LNCAP (cell line): ENCODE measurements around the gene PHF2.

Experiments used
- TF ChIP-seq, protein P1 (sequence below): fragments of 450-650 bp; IDR thresholded peaks from 2 replicates; pipeline ENCODE4 v1.5.1; 2017; ENCODE audit warnings: mild to moderate bottlenecking

PHF2 gene

DNA sequence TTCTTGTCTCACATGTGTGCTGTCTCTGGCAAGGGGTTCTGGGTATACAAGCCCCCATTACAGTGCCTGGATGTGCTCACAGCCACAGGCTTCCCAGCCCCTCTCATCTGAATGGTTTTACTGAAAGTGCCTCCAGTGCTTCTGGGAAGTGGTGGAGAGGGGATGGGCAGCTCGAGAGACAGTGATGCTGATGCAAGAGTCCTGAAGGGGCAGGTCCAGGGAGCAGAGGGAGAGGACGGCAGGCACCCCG, 93.5 kb downstream of the PHF2 start:
- TF ChIP-seq, protein P1, sequence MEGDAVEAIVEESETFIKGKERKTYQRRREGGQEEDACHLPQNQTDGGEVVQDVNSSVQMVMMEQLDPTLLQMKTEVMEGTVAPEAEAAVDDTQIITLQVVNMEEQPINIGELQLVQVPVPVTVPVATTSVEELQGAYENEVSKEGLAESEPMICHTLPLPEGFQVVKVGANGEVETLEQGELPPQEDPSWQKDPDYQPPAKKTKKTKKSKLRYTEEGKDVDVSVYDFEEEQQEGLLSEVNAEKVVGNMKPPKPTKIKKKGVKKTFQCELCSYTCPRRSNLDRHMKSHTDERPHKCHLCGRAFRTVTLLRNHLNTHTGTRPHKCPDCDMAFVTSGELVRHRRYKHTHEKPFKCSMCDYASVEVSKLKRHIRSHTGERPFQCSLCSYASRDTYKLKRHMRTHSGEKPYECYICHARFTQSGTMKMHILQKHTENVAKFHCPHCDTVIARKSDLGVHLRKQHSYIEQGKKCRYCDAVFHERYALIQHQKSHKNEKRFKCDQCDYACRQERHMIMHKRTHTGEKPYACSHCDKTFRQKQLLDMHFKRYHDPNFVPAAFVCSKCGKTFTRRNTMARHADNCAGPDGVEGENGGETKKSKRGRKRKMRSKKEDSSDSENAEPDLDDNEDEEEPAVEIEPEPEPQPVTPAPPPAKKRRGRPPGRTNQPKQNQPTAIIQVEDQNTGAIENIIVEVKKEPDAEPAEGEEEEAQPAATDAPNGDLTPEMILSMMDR, result no peak

DNA sequence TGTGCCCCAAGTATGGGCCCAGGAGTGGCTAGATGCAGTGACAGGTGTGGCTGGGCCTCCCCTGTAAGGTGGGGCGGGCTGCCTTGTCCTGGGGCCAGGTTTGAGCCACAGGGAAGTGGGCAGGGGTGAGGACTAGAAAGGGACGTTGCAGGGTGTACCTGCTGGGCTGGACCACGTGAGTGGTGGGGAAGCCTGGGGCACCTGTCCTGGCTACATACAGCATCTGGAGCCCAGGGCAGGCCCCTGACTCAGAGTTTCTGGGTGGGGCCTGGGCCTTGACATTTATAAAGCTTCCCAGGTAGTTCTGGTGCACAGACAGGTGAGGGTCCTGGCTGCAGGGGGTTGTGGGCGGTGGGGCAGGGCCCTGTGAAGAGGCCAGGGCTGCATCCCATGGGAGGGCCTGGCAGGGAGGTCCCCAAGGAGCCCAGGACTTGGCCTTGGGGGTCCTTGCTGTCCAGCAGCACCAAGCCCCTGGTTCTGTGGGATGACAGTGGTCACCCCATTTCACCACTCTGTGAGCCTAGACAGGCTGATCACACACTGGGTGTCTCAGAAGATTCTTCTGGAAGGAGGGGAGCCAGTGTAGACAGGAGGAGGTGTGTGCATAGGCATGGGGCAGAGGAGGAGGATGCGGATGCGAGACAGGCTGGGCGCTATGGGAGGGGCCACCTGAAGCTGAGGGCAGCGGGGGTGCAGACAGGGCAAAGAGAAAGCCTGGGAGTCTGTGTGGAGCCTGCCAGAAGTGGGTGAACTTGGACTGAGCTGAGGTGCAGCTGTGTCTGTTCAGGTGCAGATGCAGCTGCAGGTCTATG, 94.0 kb downstream of the PHF2 start:
- TF ChIP-seq, protein P1, result no peak

DNA sequence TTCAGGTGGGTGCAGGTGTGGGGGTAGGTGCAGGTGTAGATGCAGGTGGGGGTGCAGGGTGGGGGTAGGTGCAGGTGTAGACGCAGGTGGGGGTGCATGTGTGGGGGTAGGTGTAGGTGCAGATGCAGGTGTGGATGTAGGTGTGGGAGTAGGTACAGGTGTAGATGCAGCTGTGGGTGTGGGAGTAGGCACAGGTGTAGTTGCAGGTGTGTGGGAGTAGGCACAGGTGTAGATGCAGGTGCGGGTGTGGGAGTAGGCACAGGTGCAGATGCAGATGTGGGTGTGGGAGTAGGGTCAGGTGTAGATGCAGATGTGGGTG, 94.6 kb downstream of the PHF2 start:
- TF ChIP-seq, protein P1, result no peak

DNA sequence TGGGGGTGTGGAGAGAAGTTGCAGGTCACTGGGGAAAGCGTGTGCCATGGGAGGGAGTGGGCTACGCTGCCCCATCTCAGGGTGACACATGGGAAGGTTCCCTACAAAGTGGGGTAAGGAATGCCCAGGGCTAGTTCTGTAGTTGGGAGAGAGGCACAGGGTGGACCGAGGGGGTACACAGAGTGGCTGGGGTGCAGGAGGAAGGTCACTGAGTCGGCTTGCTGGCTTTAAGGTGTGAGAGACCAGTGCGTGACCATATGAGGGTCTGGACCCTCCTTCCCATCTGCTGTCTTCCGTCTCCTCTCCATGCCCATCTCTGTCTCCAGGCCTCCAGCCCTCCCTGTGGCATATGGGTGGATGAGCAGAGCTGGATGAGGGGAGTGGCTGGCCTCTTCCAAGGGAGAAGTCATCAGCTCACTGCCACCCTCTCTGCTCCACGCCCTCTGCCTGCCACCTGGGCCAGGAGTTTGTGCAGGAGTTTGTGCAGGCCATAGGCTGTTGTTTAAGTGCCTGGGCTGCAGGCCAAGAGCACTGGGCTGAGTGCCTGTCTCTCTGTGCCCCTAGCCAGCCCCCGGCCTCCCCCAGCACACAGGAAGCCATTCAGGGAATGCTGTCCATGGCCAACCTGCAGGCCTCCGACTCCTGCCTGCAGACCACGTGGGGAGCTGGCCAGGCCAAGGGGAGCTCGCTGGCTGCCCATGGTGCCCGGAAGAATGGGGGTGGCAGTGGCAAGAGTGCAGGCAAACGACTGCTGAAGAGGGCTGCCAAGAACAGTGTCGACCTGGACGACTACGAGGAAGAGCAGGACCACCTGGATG, 96.8 kb downstream of the PHF2 start:
- TF ChIP-seq, protein P1, result no peak

DNA sequence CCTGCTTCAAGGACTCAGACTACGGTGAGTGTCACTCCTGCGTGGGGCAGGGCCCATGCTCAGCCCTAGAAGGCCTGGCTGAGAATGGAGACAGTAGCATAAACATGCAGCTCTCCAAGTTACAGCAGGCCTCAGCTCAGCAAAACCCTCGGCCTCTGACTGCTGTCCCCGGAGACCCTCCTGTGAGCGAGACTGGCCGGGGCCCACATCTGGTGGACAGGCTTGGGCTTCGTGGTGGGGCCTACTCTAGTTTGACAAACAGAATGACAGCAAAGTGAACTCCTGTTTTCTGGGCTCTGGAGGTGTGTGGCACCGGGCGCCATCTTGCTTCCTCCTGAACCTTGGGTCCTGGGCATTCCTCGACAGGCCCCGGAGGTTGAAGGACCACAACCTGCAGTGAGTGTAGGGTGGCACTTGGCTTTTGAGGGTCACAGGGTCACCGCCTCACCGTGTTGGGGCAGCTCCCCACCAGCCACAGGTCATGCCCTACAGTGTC, 97.5 kb downstream of the PHF2 start:
- TF ChIP-seq, protein P1, result no peak

DNA sequence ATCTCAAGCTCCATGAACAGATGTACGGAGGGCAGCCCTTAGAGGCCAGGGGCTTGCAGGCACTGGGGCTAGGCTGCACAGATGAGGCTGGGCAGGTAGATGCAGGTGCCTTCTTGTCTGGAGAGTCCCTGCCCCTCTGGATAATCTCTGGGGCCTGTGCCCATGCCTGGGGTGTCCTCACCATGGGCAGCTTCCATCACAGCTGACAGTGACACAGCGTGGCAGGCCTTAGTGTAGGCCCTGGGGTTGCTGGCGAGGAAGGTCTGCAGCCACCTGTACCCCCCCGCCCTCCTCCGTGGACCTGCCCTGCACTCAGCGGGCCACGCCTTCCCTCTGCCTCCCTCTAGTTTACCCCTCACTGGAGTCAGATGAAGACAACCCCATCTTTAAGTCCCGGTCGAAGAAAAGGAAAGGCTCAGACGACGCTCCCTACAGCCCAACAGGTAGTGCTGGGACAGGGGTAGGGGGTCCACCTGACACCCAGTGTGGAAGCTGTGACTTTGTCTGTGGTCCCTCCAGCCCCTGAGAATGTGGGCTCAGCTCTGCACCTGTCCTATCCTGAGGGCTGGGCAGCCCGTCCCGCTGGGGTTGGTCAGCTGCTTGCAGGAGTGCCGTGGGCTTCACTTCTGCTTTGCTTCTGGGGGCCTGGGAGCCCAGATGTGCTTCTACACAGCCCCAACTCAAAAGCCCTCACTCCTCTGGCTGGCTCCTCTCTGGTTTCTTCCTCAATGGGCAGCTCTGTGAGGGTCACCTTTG, 98.4 kb downstream of the PHF2 start:
- TF ChIP-seq, protein P1, result no peak

DNA sequence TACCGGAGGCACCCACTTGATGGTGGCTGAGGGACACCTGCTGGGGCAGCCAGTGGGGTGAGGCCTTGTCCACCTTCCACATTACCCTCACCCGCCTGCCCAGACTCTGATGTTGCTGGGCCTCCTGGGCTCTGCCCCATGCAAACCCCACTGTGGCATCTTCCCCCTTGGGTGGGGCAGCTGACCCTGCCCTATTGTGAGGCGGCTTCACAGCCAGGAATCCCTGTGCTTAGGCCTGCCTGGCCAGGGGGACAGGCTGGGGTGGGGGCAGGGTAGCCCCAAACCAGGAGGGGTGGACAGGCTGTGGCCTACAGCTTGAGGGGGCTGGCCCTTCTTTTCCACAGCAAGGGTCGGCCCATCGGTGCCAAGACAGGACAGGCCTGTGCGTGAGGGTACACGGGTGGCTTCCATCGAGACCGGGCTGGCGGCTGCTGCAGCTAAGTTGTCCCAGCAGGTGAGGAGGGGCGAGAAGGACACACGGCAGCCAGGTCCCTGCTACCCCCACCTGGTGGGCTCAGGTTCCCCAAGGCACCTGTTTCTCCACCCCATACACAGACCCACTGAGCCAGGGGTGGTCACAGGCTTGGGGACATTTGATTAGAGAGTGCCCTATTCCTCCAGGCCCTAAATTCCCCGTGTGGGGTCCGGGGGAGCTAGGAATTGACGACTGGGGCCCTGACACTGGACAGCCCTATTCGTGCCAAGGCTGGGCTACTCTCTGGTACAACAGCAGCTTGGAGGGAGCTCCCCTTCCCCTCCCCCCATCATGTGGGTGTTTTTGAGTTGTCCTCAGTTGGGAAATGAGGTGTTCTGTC, 99.2 kb downstream of the PHF2 start:
- TF ChIP-seq, protein P1, result no peak
